Activated T-helper 1 cell treated with anti-CD3 and anti-CD28 coated beads, Interleukin-12 subunit alpha, Interleukin-12 subunit beta, Interleukin-2, Interleukin-4 antibody, amounts not matched to agents 30 ng/mL and 10 ng/mL and 1 ng/mL, durations not matched to agents 14 hours and 24 hours and 36 hours (primary cell): ENCODE measurements around the gene PITPNC1. TPM values are rescaled to one million over a fixed set of nuclear protein-coding genes. Genes with fewer than 3 reads are reported as not detected.
"Not testable (repeated sequence)": the region's sequence is repeated elsewhere in the genome, so short reads cannot be mapped to it uniquely, and the experiment has no call there.

Experiments
- DNase-seq: peaks from one replicate; pipeline ENCODE4 v3.0.0; 2021; ENCODE audit warnings: low spot score
- H3K27ac Mint-ChIP-seq: one replicate; pipeline ENCODE4 v1.8.0; 2021; ENCODE audit warnings: mild to moderate bottlenecking, mixed read lengths
- H3K27me3 Mint-ChIP-seq: one replicate; pipeline ENCODE4 v1.8.0; 2022; ENCODE audit warnings: mild to moderate bottlenecking, moderate library complexity, mixed read lengths; ENCODE audit not compliant: insufficient read depth
- H3K36me3 Mint-ChIP-seq: one replicate; pipeline ENCODE4 v1.8.0; 2021; ENCODE audit warnings: low read depth, mixed read lengths
- H3K4me1 Mint-ChIP-seq: one replicate; pipeline ENCODE4 v1.8.0; 2021; ENCODE audit warnings: low read depth, mixed read lengths
- H3K4me3 Mint-ChIP-seq: one replicate; pipeline ENCODE4 v1.8.0; 2021; ENCODE audit warnings: mild to moderate bottlenecking, moderate library complexity, mixed read lengths
- H3K9me3 Mint-ChIP-seq: one replicate; pipeline ENCODE4 v1.8.0; 2021; ENCODE audit warnings: mixed read lengths
- intact Hi-C: fragments of 100-400 bp; cut with micrococcal nuclease; formaldehyde crosslinking; loops from one replicate; pipeline ENCODE4 v1.15.1; 2024
- total RNA-seq: library from RNA; stranded (reverse); gene quantifications from 2 replicates; pipeline ENCODE4 v1.2.3, GENCODE V29; 2022

Gene PITPNC1
- total RNA-seq, 1 donor from 2014 or later, result 17.7 TPM

GRCh38 chr17:67492824-67493517 is 115.9 kb downstream of the PITPNC1 start:
- Mint-ChIP-seq H3K27me3 (no peaks in the 10 kb centered on the region), H3K4me3 (no peak overlapping the region), H3K9me3 (peaks cover 5% of the 10 kb centered on the region), H3K4me1 (peaks cover 4% of the 10 kb centered on the region), H3K36me3 (peaks cover 5% of the 10 kb centered on the region), H3K27ac (no peak overlapping the region)
- DNase-seq, result no peak
- intact Hi-C loops, result no loop called here

- Mint-ChIP-seq H3K27me3 (no peaks in the 10 kb centered on the region), H3K36me3 (peaks cover 5% of the 10 kb centered on the region), H3K4me1 (peaks cover 4% of the 10 kb centered on the region), H3K9me3 (peaks cover 5% of the 10 kb centered on the region), H3K27ac (no peak overlapping the region), H3K4me3 (no peak overlapping the region)
- intact Hi-C loops, result no loop called here
- DNase-seq, result no peak
Observed at GRCh38 chr17:67493812-67494211, 116.7 kb downstream of the PITPNC1 start.

GRCh38 chr17:67495534-67495933 is 118.5 kb downstream of the PITPNC1 start:
- H3K4me3 Mint-ChIP-seq, H3K4me1 Mint-ChIP-seq, H3K9me3 Mint-ChIP-seq, H3K36me3 Mint-ChIP-seq, H3K27ac Mint-ChIP-seq, DNase-seq, intact Hi-C loops, H3K27me3 Mint-ChIP-seq: not testable (repeated sequence)

GRCh38 chr17:67496286-67496685 is 119.2 kb downstream of the PITPNC1 start:
- intact Hi-C loops, result no loop called here
- no peak for DNase-seq
- Mint-ChIP-seq H3K27me3 (no peaks in the 10 kb centered on the region), H3K27ac (no peak overlapping the region), H3K9me3 (peaks cover 5% of the 10 kb centered on the region), H3K36me3 (no peaks in the 10 kb centered on the region), H3K4me3 (no peak overlapping the region), H3K4me1 (no peaks in the 10 kb centered on the region)

GRCh38 chr17:67499685-67500084 is 122.6 kb downstream of the PITPNC1 start:
- Mint-ChIP-seq H3K36me3 (peaks cover 2% of the 10 kb centered on the region), H3K27ac (no peak overlapping the region), H3K9me3 (peaks cover 5% of the 10 kb centered on the region), H3K27me3 (peaks cover 4% of the 10 kb centered on the region), H3K4me3 (no peak overlapping the region), H3K4me1 (peaks cover 14% of the 10 kb centered on the region)
- no peak for DNase-seq
- intact Hi-C loops, result no loop called here

GRCh38 chr17:67500261-67500660 is 123.2 kb downstream of the PITPNC1 start:
- Mint-ChIP-seq H3K36me3 (peaks cover 2% of the 10 kb centered on the region), H3K9me3 (peaks cover 5% of the 10 kb centered on the region), H3K27me3 (peaks cover 4% of the 10 kb centered on the region), H3K4me3 (no peak overlapping the region), H3K4me1 (peaks cover 14% of the 10 kb centered on the region), H3K27ac (no peak overlapping the region)
- DNase-seq, result no peak
- intact Hi-C loops, result no loop called here

- H3K36me3 Mint-ChIP-seq, result peaks cover 2% of the 10 kb centered on the region
- peaks cover 4% of the 10 kb centered on the region for H3K27me3 Mint-ChIP-seq
- H3K4me3 Mint-ChIP-seq, result no peak overlapping the region
- H3K27ac Mint-ChIP-seq, result no peak overlapping the region
- DNase-seq, result no peak
- intact Hi-C loops, result no loop called here
- H3K4me1 Mint-ChIP-seq, result peaks cover 14% of the 10 kb centered on the region
- peaks cover 5% of the 10 kb centered on the region for H3K9me3 Mint-ChIP-seq
Observed at GRCh38 chr17:67500677-67501300, 123.7 kb downstream of the PITPNC1 start.

GRCh38 chr17:67502151-67502550 is 125.1 kb downstream of the PITPNC1 start:
- peaks cover 4% of the 10 kb centered on the region for H3K27me3 Mint-ChIP-seq
- no peak overlapping the region for H3K4me3 Mint-ChIP-seq
- H3K9me3 Mint-ChIP-seq, result peaks cover 5% of the 10 kb centered on the region
- DNase-seq, result no peak
- no peak overlapping the region for H3K27ac Mint-ChIP-seq
- intact Hi-C loops, result no loop called here
- H3K4me1 Mint-ChIP-seq, result peaks cover 14% of the 10 kb centered on the region
- H3K36me3 Mint-ChIP-seq, result peaks cover 2% of the 10 kb centered on the region

- Mint-ChIP-seq H3K9me3 (peaks cover 12% of the 10 kb centered on the region), H3K27me3 (peaks cover 4% of the 10 kb centered on the region), H3K4me1 (peaks cover 14% of the 10 kb centered on the region), H3K36me3 (peaks cover 6% of the 10 kb centered on the region), H3K27ac (no peak overlapping the region), H3K4me3 (no peak overlapping the region)
- no peak for DNase-seq
- intact Hi-C loops, result no loop called here
Observed at GRCh38 chr17:67503184-67503583, 126.1 kb downstream of the PITPNC1 start.

- DNase-seq, result no peak
- peaks cover 4% of the 10 kb centered on the region for H3K27me3 Mint-ChIP-seq
- peaks cover 6% of the 10 kb centered on the region for H3K36me3 Mint-ChIP-seq
- intact Hi-C loops, result no loop called here
- no peak overlapping the region for H3K27ac Mint-ChIP-seq
- peaks cover 18% of the 10 kb centered on the region for H3K4me1 Mint-ChIP-seq
- H3K4me3 Mint-ChIP-seq, result no peak overlapping the region
- H3K9me3 Mint-ChIP-seq, result peaks cover 16% of the 10 kb centered on the region
Observed at GRCh38 chr17:67503739-67504138, 126.7 kb downstream of the PITPNC1 start.

GRCh38 chr17:67504182-67504581 is 127.1 kb downstream of the PITPNC1 start:
- intact Hi-C loops, result no loop called here
- Mint-ChIP-seq H3K4me1 (peaks cover 18% of the 10 kb centered on the region), H3K36me3 (peaks cover 6% of the 10 kb centered on the region), H3K9me3 (peaks cover 16% of the 10 kb centered on the region), H3K27ac (no peak overlapping the region), H3K4me3 (no peak overlapping the region), H3K27me3 (peaks cover 4% of the 10 kb centered on the region)
- DNase-seq, result no peak

GRCh38 chr17:67506966-67507365 is 129.9 kb downstream of the PITPNC1 start:
- peaks cover 28% of the 10 kb centered on the region for H3K4me1 Mint-ChIP-seq
- no peak overlapping the region for H3K4me3 Mint-ChIP-seq
- H3K9me3 Mint-ChIP-seq, result peaks cover 16% of the 10 kb centered on the region
- intact Hi-C loops, result no loop called here
- peaks cover 6% of the 10 kb centered on the region for H3K36me3 Mint-ChIP-seq
- H3K27ac Mint-ChIP-seq, result no peak overlapping the region
- peaks cover 4% of the 10 kb centered on the region for H3K27me3 Mint-ChIP-seq
- DNase-seq, result no peak

- intact Hi-C loops, result no loop called here
- peaks cover 4% of the 10 kb centered on the region for H3K36me3 Mint-ChIP-seq
- H3K27me3 Mint-ChIP-seq, result no peaks in the 10 kb centered on the region
- no peak for DNase-seq
- no peak overlapping the region for H3K4me3 Mint-ChIP-seq
- H3K9me3 Mint-ChIP-seq, result peaks cover 16% of the 10 kb centered on the region
- no peak overlapping the region for H3K27ac Mint-ChIP-seq
- H3K4me1 Mint-ChIP-seq, result peaks cover 15% of the 10 kb centered on the region
Observed at GRCh38 chr17:67509390-67510287, 132.6 kb downstream of the PITPNC1 start.
